ENCODE data around the gene SPDYA. TPM values are rescaled to one million over a fixed set of nuclear protein-coding genes. Genes with fewer than 3 reads are reported as not detected.
"Not testable (repeated sequence)": the region's sequence is repeated elsewhere in the genome, so short reads cannot be mapped to it uniquely, and the experiment has no call there.

Gene SPDYA
- 0.82 TPM for total RNA-seq

- DNase-seq (ENCODE audit: low spot score in 2 of 2), result peak; percentile 68 to 82
- no peak for FAIRE-seq
Measured at GRCh38 chr2:28810384-28811285, at the start of gene SPDYA. Gene SPDYA, plus strand, starts transcription at chr2:28810834. Its CDS starts 5,181 bp downstream, at chr2:28816015.

DNA sequence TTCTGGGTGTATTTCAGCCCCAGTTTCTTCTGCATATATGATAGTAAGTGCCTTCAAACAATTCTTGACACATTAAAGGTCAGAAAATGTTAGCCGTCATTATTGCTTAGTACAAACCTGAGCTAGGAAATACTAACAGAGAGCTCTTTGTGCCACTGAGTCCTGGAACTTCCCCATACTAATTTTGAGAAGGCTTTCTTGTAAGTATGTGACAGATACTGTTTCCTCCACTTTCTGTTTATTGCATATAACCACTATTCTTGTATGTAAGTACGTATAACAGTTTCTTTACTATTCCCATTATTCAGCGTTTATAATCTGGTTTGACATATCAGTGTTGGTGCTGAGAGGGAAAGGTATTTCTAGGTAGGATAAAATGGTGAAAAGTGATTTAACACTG lies 49.2 kb upstream of the SPDYA start:
- FAIRE-seq (no peak), DNase-seq (ENCODE audit: low spot score in 2 of 2) (no peak)

- DNase-seq (ENCODE audit: low spot score in 2 of 2) (no peak), FAIRE-seq (no peak)
Measured at GRCh38 chr2:28764909-28765711, 45.5 kb upstream of the SPDYA start.

- FAIRE-seq, result no peak
- DNase-seq (ENCODE audit: low spot score in 2 of 2), result no peak
Measured at GRCh38 chr2:28766070-28766469, 44.6 kb upstream of the SPDYA start.

DNA sequence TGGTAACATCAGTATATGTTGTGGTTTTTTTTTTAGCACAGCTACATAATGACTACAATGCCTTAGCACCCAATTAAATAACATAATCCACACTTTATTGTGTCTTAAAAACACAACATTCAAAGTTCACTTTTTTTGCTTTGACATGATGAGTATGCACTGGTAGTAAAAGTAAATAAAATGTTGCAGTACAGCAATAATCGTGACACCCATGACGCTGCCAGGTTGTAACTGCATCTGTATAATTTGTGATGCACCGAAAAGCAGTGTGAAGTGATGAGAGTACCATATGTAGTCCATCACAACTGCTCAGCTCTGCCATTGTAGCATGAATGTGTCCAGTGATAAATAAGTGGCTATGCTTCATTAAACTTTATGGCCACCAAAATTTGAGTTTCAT lies 43.3 kb upstream of the SPDYA start:
- DNase-seq (ENCODE audit: low spot score in 2 of 2) (no peak), FAIRE-seq (no peak)

DNA sequence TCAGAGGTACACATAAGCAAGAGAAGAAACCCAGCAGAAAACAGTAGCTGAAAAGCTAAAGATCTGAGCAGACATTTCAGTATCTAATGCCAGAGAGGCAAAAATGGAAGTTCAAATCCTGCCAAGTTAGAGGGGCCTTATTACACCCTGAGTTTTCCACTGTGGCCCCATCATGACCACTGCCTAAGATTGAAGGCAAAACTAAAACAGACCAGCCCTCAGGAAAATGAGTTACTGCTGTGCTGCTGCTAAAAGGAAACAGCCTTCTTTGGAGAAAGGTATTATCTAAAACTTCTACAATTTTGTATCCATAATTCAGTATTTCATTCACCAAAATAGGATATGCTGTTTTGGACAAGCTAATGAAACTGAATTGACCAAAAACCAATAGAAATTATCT lies 42.2 kb upstream of the SPDYA start:
- no peak for FAIRE-seq
- no peak for DNase-seq (ENCODE audit: low spot score in 2 of 2)

DNA sequence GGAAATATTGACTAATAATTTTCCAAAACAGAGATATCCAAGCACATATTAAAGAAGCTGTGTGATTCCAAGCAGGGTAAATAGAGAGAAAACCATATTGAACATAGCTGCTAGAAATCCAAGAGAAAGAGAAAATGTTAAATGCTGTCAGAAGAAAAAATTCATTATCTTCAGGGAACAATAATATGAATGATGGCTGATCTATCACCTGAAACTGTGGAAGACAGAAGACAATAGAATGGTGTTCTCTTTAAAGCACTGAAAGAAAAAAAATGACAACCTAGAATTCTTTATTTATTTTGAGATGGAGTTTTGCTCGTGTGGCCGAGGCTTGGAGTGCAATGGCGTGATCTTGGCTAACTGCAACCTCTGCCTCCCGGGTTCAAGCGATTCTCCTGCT lies 41.7 kb upstream of the SPDYA start:
- DNase-seq (ENCODE audit: low spot score in 2 of 2) (no peak), FAIRE-seq (no peak)

DNA sequence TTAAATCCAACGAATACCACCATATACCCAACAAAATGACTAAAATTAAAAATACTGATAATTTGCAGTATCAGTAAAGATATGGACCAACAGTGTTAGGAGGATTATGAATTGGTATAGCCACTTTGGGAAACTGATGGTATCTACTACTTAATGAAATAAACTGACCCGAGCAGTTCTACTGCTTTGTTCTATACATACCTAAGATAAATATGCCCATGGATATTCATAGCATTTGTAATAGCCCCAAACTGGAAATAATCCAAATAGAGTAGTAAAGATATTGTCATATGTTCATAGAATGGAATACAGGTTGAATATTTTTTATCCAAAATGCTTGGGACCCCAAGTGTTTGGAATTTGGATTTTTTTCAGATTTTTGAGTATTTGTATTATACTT lies 38.3 kb upstream of the SPDYA start:
- DNase-seq (ENCODE audit: low spot score in 2 of 2), result no peak
- no peak for FAIRE-seq

DNA sequence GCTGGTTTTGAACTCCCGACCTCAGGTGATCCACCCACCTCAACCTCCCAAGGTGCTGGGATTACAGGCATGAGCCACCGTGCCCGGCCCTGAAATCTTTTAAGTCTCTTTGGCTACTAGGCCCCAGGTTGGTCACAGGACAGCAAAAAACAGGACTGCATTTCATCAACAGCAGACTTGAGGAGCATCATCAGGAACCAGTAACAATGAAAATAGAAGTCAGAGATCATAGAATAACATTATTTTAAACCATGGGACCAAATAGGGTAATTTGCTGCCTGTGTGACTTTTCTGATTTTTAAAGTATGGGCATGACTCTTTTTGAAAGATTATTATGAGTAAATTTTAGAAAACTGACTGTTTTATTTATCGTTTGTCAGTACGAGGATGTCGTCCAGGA lies 34.2 kb upstream of the SPDYA start:
- DNase-seq (ENCODE audit: low spot score in 2 of 2), result no peak
- no peak for FAIRE-seq

- DNase-seq (ENCODE audit: low spot score in 2 of 2) (no peak), FAIRE-seq (no peak)
Measured at GRCh38 chr2:28778392-28778791, 32.2 kb upstream of the SPDYA start.

DNA sequence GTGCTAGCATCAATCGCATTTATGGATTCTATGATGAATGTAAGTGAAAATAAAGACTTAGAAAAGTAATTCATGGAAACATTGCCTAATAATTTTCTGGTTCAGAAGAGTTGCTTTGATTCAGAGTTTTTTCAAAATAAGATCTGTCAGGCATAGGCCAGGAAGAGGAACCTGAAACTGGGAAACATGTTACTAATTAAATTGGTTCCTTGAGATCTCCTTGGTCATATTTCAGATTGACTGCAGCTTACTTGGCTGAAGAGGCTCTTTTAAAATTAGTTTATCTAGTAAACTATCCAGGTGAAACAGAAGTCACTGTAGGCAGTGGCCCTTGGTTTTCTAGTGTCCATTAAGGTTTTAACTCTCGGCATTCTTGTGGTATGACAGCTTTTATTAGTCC lies 31.6 kb upstream of the SPDYA start:
- no peak for FAIRE-seq
- DNase-seq (ENCODE audit: low spot score in 2 of 2), result no peak

DNA sequence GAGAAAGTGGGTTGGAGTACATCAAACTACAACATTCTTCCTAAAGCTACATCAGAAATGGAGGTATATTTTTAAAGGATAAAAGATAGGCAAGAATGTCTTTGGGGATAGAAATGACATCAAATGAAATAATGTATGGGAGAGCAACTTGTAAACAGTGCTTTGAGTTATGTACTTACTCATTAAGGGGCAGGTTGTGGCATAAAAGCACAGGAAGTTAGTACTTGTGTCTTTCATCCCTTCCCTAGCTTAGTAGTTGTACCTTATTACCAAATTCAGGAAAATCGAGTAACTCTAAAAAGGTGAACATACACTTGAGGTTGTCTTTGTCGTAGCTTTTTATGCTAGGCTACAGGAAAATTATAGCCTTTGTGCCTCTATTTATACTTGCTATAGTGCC lies 30.1 kb upstream of the SPDYA start:
- DNase-seq (ENCODE audit: low spot score in 2 of 2) (no peak), FAIRE-seq (no peak)

DNA sequence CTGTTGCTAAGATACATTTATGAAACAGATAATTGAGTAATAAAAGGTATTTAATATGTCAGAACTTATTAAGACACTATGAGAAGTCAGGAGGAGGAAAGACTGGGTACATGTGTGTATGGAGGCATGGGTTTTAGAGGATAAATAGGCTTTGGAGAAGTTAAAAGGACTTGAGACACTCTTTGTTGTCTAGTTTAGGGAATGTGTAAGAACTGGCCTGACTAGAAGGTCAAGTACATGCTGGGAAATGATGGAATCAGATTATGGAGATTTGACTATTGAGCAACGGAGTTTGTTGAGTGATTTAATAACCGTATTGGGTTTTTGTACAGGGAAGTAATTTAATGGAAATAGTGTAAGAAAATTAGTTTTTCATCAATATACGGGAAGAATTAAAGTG lies 28.2 kb upstream of the SPDYA start:
- DNase-seq (ENCODE audit: low spot score in 2 of 2), result no peak
- FAIRE-seq, result no peak

- DNase-seq (ENCODE audit: low spot score in 2 of 2); FAIRE-seq: not testable (repeated sequence)
Measured at GRCh38 chr2:28784570-28784969, 26.1 kb upstream of the SPDYA start.

- FAIRE-seq (no peak), DNase-seq (ENCODE audit: low spot score in 2 of 2) (no peak)
Measured at GRCh38 chr2:28796620-28797019, 14.0 kb upstream of the SPDYA start.

- DNase-seq (ENCODE audit: low spot score in 2 of 2) (no peak), FAIRE-seq (no peak)
Measured at GRCh38 chr2:28801726-28802125, 8.9 kb upstream of the SPDYA start.

DNA sequence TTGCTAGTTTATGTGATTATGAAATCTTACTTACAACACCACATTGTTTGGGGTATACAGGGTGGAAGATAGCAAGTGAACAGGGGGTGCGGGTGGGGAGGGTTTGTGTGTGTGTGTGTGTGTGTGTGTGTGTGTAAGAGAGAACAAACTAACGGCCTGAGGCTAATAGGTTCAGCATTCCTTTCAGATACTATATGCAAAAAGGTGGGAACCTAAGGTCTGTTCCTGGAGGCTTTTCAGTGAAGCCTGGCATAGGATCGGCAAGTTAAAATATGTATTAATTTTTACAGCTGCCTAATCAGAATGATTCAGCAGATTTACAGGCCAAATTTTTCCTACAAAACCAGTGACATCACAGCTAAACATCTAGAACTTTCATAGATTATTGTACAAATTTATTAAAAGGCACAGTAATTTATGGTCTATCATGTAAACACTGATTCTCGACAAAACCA lies 7.6 kb upstream of the SPDYA start:
- FAIRE-seq (no peak), DNase-seq (ENCODE audit: low spot score in 2 of 2) (no peak)

GRCh38 chr2:28809927-28810326 lies 707 bp upstream of the SPDYA start:
- DNase-seq (ENCODE audit: low spot score in 2 of 2) (no peak), FAIRE-seq (no peak)

DNA sequence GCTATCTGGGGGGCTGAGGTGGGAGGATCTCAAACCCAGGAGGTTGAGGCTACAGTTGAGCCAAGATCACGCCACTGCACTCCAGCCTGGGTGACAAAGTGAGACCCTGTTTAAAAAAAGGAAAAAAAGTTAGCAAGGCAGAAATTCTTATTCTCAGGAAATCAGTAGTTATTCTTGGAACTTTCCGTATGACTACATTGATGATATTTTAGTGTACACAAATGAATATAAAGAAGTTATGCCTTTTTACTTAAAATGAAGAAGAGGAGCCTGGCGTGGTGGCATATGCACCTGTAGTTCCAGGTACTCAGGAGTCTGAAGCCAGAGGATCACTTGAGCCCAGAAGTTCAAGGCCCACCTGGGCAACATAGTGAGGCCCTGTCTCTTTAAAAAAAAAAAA lies 7.4 kb downstream of the SPDYA start:
- DNase-seq (ENCODE audit: low spot score in 2 of 2), result no peak
- no peak for FAIRE-seq

GRCh38 chr2:28821295-28821958 lies 10.8 kb downstream of the SPDYA start:
- FAIRE-seq, result peak; percentile 70

DNA sequence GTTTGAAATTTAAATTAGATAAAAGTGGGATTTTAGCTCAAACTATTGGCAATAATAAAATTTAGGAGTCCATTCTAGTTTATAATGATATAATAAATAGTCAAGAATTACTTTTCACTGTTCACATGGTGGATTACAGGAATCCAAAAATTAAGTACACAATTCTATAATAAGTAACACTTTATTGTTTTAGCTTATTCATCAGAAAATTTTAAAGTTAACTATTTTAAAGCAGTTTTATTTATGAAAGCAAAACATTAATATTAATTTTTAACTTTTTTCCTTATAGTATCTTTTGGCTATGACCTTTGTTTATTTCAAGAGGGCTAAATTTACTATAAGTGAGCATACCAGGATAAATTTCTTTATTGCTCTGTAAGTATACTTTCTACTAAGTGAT lies 11.4 kb downstream of the SPDYA start:
- FAIRE-seq, result no peak
- no peak for DNase-seq (ENCODE audit: low spot score in 2 of 2)

More at GRCh38 chr2:28821295-28821958, 10.8 kb downstream of the SPDYA start:
- DNase-seq (ENCODE audit: low spot score in 2 of 2), result peak in 1 of 2 donors; percentile 25
